ENCODE results near the gene ZNF2.

Gene ZNF2

DNA sequence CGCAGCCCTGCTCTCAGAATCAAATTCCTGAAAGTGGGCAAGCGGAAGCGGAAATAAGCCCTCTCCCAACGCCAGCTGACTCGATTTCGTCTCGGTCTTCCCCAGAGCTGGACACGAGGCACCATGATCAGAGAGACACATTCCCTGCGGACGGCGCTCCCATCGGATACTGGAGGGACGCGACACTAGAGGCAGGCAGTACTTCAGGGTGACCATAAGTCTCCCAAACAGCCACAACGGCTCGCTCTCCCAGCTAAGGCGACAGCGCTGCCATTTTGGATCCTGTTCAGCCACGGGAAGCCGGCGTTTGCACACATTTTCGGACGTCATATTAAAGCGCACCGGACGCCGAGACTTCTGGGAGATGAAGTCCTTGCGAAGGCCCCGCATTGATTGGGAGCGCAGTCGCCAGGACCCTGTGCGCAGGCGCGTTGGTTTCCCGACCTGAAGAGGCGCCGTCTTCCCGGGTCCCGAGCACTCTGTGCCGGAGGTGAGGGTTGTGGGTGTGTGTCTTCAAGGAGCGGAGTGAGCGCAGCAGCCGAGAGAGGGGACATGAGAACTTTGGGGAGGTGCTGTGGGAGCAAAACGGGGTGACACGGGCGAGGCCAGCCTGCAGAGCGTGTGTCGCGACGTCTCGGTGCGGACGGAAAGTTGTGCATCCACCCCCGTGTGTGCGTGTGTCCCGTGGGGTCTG, at the start of gene ZNF2:
Gene ZNF2, plus strand, starts transcription at position 439 of the 694 bp plus-strand sequence. CDS start 10,418 bp downstream, outside the sequence.
- Histone ChIP-seq H3K4me3 (ENCODE audit: low read length) (peak within 1 kb of the TSS; percentile 97), H3K9me3 (ENCODE audit: control insufficient read depth, low read length) (no peaks in the 10 kb centered on the region), H3K4me1 (ENCODE audit: control insufficient read depth, insufficient read depth, low read length) (peaks cover 16% of the 10 kb centered on the region), H3K36me3 (ENCODE audit: control insufficient read depth, insufficient read depth, low read length, severe bottlenecking) (no peaks in the 10 kb centered on the region), H3K9ac (ENCODE audit: low read length) (peak within 1 kb of the TSS; percentile 97), H3K27me3 (replicated peaks; ENCODE audit: control insufficient read depth, insufficient read depth, low read length) (no peaks in the 10 kb centered on the region)
- peak; percentile 100 for DNase-seq (ENCODE audit: low read depth)

DNA sequence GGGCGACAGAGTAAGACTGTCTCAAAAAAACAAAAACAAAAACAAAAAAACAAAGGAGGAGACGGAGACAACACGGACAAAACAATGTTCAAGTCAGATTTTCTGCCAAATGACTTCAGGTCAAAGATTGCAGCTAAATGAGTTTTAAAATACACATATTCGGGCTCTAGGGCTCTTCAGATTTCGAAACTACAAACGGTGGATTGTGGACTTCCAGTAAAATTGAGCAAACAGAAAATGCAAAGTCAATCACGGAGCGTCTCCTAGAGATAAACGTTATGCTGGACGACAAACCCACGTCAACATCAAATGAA, 44.6 kb upstream of the ZNF2 start:
- Histone ChIP-seq H3K27me3 (replicated peaks; ENCODE audit: control insufficient read depth, insufficient read depth, low read length) (no peaks in the 10 kb centered on the region), H3K4me1 (ENCODE audit: control insufficient read depth, insufficient read depth, low read length) (peaks cover 31% of the 10 kb centered on the region), H3K9me3 (ENCODE audit: control insufficient read depth, low read length) (no peaks in the 10 kb centered on the region), H3K36me3 (ENCODE audit: control insufficient read depth, insufficient read depth, low read length, severe bottlenecking) (peaks cover 13% of the 10 kb centered on the region), H3K4me3 (ENCODE audit: low read length) (peak overlapping the region; percentile 98), H3K9ac (ENCODE audit: low read length) (peak overlapping the region; percentile 93)
- DNase-seq (ENCODE audit: low read depth) = peak; percentile 52

- no peaks in the 10 kb centered on the region for H3K9me3 ChIP-seq (ENCODE audit: control insufficient read depth, low read length)
- no peaks in the 10 kb centered on the region for H3K27me3 ChIP-seq (replicated peaks; ENCODE audit: control insufficient read depth, insufficient read depth, low read length)
These were observed 44.0 kb upstream of the ZNF2 start, which contains the start of gene MRPS5 for GRCh38 chr2:95121407-95122196. TSS of gene MRPS5 (minus strand) at chr2:95121808. CDS start at chr2:95121791, 17 bp downstream.

GRCh38 chr2:95122197-95122551, 43.4 kb upstream of the ZNF2 start:
- Histone ChIP-seq H3K9ac (ENCODE audit: low read length) (peak overlapping the region; percentile 93), H3K4me3 (ENCODE audit: low read length) (peak overlapping the region; percentile 98), H3K36me3 (ENCODE audit: control insufficient read depth, insufficient read depth, low read length, severe bottlenecking) (peaks cover 5% of the 10 kb centered on the region), H3K4me1 (ENCODE audit: control insufficient read depth, insufficient read depth, low read length) (peaks cover 31% of the 10 kb centered on the region), H3K27me3 (replicated peaks; ENCODE audit: control insufficient read depth, insufficient read depth, low read length) (no peaks in the 10 kb centered on the region), H3K9me3 (ENCODE audit: control insufficient read depth, low read length) (no peaks in the 10 kb centered on the region)
- no peak for DNase-seq (ENCODE audit: low read depth)

More at GRCh38 chr2:95121407-95122196, 44.0 kb upstream of the ZNF2 start, which contains the start of gene MRPS5:
- DNase-seq (ENCODE audit: low read depth) = peak; percentile 94
- H3K4me1 ChIP-seq (ENCODE audit: control insufficient read depth, insufficient read depth, low read length) = peaks cover 31% of the 10 kb centered on the region
- peak within 1 kb of the TSS; percentile 93 for H3K9ac ChIP-seq (ENCODE audit: low read length)
- peaks cover 8% of the 10 kb centered on the region for H3K36me3 ChIP-seq (ENCODE audit: control insufficient read depth, insufficient read depth, low read length, severe bottlenecking)
- H3K4me3 ChIP-seq (ENCODE audit: low read length) = peak within 1 kb of the TSS; percentile 98

DNA sequence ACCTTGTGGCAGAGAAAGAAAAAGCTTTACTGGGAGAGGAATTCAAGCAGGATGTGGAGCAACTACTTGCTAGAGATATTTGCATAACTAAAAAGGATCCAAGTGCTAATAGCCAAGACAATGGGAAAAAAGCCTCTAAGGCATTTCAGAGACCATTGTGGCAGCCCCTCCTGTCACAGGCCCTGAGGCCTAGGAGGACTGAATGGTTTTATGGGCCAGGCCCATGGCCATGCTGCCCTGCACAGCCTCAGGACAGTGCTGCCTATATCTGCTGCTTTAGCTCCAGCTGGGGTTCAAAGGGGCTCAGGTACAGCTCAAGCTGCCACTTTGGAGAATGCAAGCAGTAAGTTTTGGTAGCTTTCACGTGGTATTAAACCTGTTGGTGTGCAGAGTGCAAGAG, 26.9 kb upstream of the ZNF2 start:
- DNase-seq (ENCODE audit: low read depth) = no peak
- peaks cover 55% of the 10 kb centered on the region for H3K9me3 ChIP-seq (ENCODE audit: control insufficient read depth, low read length)
- H3K36me3 ChIP-seq (ENCODE audit: control insufficient read depth, insufficient read depth, low read length, severe bottlenecking) = peaks cover 2% of the 10 kb centered on the region
- no peak overlapping the region for H3K9ac ChIP-seq (ENCODE audit: low read length)
- H3K4me3 ChIP-seq (ENCODE audit: low read length) = no peak overlapping the region
- no peaks in the 10 kb centered on the region for H3K4me1 ChIP-seq (ENCODE audit: control insufficient read depth, insufficient read depth, low read length)
- no peaks in the 10 kb centered on the region for H3K27me3 ChIP-seq (replicated peaks; ENCODE audit: control insufficient read depth, insufficient read depth, low read length)

DNA sequence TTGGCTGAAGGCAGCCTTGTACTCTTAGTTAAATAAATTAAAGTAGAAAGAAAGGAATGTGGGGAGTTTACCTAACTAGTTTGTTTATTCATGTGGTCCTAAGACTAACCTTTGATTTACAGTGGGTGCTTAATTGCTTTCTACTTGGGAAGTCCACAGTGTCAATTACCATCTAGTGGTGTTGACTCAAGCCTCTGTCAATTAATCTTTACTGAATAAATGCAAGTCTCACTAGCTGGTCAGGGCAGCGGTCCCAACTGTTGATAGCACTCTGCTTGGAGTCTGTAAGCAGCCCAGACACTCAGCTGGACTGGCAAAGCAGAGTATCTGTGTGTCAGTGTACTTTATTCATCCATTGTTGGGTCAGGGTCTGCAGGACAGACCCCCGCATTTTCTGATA, 21.8 kb upstream of the ZNF2 start:
- H3K9ac ChIP-seq (ENCODE audit: low read length) = no peak overlapping the region
- DNase-seq (ENCODE audit: low read depth) = no peak
- H3K4me1 ChIP-seq (ENCODE audit: control insufficient read depth, insufficient read depth, low read length) = no peaks in the 10 kb centered on the region
- H3K4me3 ChIP-seq (ENCODE audit: low read length) = no peak overlapping the region
- no peaks in the 10 kb centered on the region for H3K27me3 ChIP-seq (replicated peaks; ENCODE audit: control insufficient read depth, insufficient read depth, low read length)
- peaks cover 30% of the 10 kb centered on the region for H3K36me3 ChIP-seq (ENCODE audit: control insufficient read depth, insufficient read depth, low read length, severe bottlenecking)
- H3K9me3 ChIP-seq (ENCODE audit: control insufficient read depth, low read length) = peaks cover 87% of the 10 kb centered on the region

DNA sequence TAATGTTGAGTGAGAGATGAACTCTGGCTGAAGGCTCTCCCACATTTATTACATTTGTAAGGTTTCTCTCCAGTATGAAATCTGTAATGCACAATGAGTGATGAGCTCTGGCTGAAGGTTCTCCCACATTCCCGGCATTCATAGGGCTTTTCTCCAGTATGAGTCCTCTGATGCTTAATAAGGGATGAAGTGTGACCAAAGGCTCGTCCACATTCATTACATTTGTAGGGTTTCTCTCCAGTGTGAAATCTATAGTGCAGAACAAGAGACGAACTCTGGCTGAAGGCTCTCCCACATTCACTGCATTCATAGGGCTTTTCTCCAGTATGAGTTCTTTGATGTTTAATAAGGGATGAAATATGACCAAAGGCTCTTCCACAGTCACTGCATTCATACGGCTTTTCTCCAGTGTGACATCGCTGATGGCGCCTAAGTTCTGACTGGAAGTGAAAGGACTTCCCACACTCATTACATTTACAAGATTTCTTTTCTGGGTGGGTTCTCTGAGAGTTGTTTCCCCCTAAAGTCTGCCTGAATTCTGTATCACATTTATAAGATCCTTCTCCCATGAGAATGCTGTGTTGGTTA, 16.1 kb upstream of the ZNF2 start:
- H3K4me3 ChIP-seq (ENCODE audit: low read length) = peak overlapping the region; percentile 72
- no peak for DNase-seq (ENCODE audit: low read depth)
- peaks cover 99% of the 10 kb centered on the region for H3K9me3 ChIP-seq (ENCODE audit: control insufficient read depth, low read length)
- no peaks in the 10 kb centered on the region for H3K4me1 ChIP-seq (ENCODE audit: control insufficient read depth, insufficient read depth, low read length)
- H3K36me3 ChIP-seq (ENCODE audit: control insufficient read depth, insufficient read depth, low read length, severe bottlenecking) = peaks cover 77% of the 10 kb centered on the region
- no peak overlapping the region for H3K9ac ChIP-seq (ENCODE audit: low read length)
- no peaks in the 10 kb centered on the region for H3K27me3 ChIP-seq (replicated peaks; ENCODE audit: control insufficient read depth, insufficient read depth, low read length)

GRCh38 chr2:95158441-95158840, 7.2 kb upstream of the ZNF2 start:
- no peak for DNase-seq (ENCODE audit: low read depth)
- Histone ChIP-seq H3K4me3 (ENCODE audit: low read length) (peak overlapping the region; percentile 92), H3K4me1 (ENCODE audit: control insufficient read depth, insufficient read depth, low read length) (peaks cover 11% of the 10 kb centered on the region), H3K36me3 (ENCODE audit: control insufficient read depth, insufficient read depth, low read length, severe bottlenecking) (peaks cover 38% of the 10 kb centered on the region), H3K9me3 (ENCODE audit: control insufficient read depth, low read length) (peaks cover 43% of the 10 kb centered on the region), H3K27me3 (replicated peaks; ENCODE audit: control insufficient read depth, insufficient read depth, low read length) (no peaks in the 10 kb centered on the region), H3K9ac (ENCODE audit: low read length) (peak overlapping the region; percentile 94)

DNA sequence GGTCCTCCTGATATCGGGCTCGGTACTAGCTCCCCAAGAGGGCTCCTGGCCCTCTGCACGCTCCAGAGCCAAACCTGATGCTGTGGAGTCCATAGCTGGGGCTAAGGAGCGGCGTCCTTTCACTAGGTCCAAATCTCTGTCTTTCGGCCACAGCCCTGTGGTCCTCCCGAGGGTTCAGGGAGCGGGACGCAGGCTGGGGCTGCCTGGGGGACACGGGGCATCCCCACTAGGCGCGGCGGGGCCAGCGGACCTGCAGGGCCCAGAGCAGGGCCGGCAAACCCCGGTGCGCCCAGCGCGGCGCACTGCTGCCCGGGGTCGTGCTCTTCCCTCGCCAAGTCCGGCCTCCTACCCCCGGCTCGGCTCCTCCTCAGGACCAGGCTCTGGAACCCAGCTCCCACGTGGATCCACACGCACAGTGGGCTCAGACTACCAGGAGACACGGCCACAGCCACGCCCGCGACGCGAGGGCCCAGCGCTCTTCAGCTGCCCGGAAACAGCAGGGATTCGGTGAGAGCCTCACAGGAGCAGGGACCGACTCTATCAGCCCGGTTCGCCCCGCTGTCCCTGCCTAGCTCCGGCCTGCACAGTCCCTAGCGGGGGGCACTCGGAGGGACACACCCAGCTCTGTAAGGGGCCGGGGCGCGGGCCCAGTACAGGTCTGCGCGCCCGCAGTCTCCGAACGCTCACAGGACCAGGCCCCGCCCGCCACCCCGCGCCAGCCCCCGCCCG, 6.6 kb upstream of the ZNF2 start:
- Histone ChIP-seq H3K27me3 (replicated peaks; ENCODE audit: control insufficient read depth, insufficient read depth, low read length) (no peaks in the 10 kb centered on the region), H3K9me3 (ENCODE audit: control insufficient read depth, low read length) (peaks cover 37% of the 10 kb centered on the region), H3K36me3 (ENCODE audit: control insufficient read depth, insufficient read depth, low read length, severe bottlenecking) (peaks cover 32% of the 10 kb centered on the region), H3K4me1 (ENCODE audit: control insufficient read depth, insufficient read depth, low read length) (peaks cover 13% of the 10 kb centered on the region), H3K4me3 (ENCODE audit: low read length) (peak overlapping the region; percentile 92), H3K9ac (ENCODE audit: low read length) (peak overlapping the region; percentile 94)
- DNase-seq (ENCODE audit: low read depth) = peak; percentile 64

DNA sequence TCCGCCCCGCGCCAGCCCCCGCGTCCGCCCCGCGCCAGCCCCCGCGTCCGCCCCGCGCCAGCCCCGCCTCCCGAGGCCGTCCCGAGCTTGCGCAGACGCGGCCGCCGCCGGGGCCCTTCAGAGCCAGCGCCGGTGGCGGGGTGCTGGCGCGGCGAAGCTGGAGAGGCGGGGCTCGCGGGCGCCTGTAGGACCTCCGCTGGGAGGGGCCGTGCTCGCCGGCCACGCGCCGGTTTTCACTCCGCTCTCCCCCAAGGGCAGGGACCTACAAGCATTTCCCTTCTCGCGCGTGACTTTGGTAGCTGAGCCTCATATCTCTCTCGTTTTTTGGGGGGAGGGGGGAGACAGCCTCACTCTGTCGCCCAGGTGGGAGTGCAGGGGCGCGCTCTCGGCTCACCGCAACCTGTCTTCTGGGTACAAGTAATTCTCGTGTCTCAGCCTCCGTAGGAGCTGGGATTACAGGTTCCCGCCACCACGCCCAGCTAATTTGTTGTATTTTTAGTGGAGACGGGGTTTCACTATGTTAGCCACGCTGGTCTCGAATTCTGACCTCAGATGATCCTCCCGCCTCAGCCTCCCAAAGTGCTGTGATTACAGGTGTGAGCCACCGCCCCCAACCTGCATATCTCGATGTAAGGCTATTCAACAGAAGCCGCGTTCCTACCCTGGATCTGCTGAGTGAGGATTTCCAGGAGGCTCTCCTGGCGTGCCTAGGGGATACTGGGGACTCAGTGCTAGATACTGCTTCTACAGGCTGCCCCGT, 5.7 kb upstream of the ZNF2 start, which contains the start of gene ZNF514:
Gene ZNF514, minus strand, starts transcription at position 159 of the 760 bp plus-strand sequence. CDS start 6,595 bp downstream, outside the sequence.
- Histone ChIP-seq H3K27me3 (replicated peaks; ENCODE audit: control insufficient read depth, insufficient read depth, low read length) (no peaks in the 10 kb centered on the region), H3K36me3 (ENCODE audit: control insufficient read depth, insufficient read depth, low read length, severe bottlenecking) (peaks cover 24% of the 10 kb centered on the region), H3K4me1 (ENCODE audit: control insufficient read depth, insufficient read depth, low read length) (peaks cover 20% of the 10 kb centered on the region), H3K9ac (ENCODE audit: low read length) (peak within 1 kb of the TSS; percentile 94), H3K9me3 (ENCODE audit: control insufficient read depth, low read length) (peaks cover 29% of the 10 kb centered on the region), H3K4me3 (ENCODE audit: low read length) (peak within 1 kb of the TSS; percentile 92)
- peak; percentile 84 for DNase-seq (ENCODE audit: low read depth)

Measured in adipocyte (in vitro differentiated cells).